IMR-90 (cell line): ENCODE measurements around the gene LBHD2.

ENCODE experiments used
- CTCF ChIP-seq: conservative IDR thresholded peaks from 2 replicates; pipeline ENCODE4 v1.5.1; 2012; ENCODE audit warnings: mild to moderate bottlenecking, low read depth, low read length, improper control_type of control experiment
- ELK1 ChIP-seq: fragments of 150-350 bp; IDR thresholded peaks from 2 replicates; pipeline ENCODE4 v1.6.1; 2016; ENCODE audit warnings: low read depth, mild to moderate bottlenecking, low read length, moderate library complexity, borderline replicate concordance
- FOS ChIP-seq: fragments of 150-350 bp; IDR thresholded peaks from 2 replicates; pipeline ENCODE4 v1.6.1; 2016; ENCODE audit warnings: low read depth, low read length
- MAFK ChIP-seq: IDR thresholded peaks from 2 replicates; pipeline ENCODE4 v1.6.1; 2012; ENCODE audit warnings: low read depth, low read length, improper control_type of control experiment
- MAZ ChIP-seq: IDR thresholded peaks from 2 replicates; pipeline ENCODE4 v1.6.1; 2012; ENCODE audit warnings: low read depth, mild to moderate bottlenecking, low read length, improper control_type of control experiment, moderate library complexity, borderline replicate concordance
- MXI1 ChIP-seq: IDR thresholded peaks from 2 replicates; pipeline ENCODE4 v1.6.1; 2012; ENCODE audit warnings: low read depth, mild to moderate bottlenecking, low read length, moderate library complexity, borderline replicate concordance
- POLR2A ChIP-seq: IDR thresholded peaks from 2 replicates; pipeline ENCODE4 v1.6.1; 2012; ENCODE audit warnings: mild to moderate bottlenecking, low read depth, low read length
- RAD21 ChIP-seq: IDR thresholded peaks from 2 replicates; pipeline ENCODE4 v1.6.1; 2012; ENCODE audit warnings: low read length, improper control_type of control experiment
- RCOR1 ChIP-seq: IDR thresholded peaks from 2 replicates; pipeline ENCODE4 v1.6.1; 2012; ENCODE audit warnings: mild to moderate bottlenecking, low read length, improper control_type of control experiment; ENCODE audit not compliant: insufficient replicate concordance
- RFX5 ChIP-seq: IDR thresholded peaks from 2 replicates; pipeline ENCODE4 v1.8.0; 2012; ENCODE audit warnings: low read depth, mild to moderate bottlenecking, low read length, moderate library complexity
- SMC3 ChIP-seq: fragments of 150-350 bp; IDR thresholded peaks from 2 replicates; pipeline ENCODE4 v1.6.1; 2016; ENCODE audit warnings: low read depth, mild to moderate bottlenecking, antibody characterized with exemption, low read length, moderate library complexity
- USF2 ChIP-seq: fragments of 150-350 bp; IDR thresholded peaks from 2 replicates; pipeline ENCODE4 v1.6.1; 2017; ENCODE audit warnings: mild to moderate bottlenecking, antibody characterized with exemption, low read length, low read depth

GRCh38 chr14:103050935-103051334 is 33.1 kb upstream of the LBHD2 start:
- TF ChIP-seq MAFK (no peak), RFX5 (no peak), CTCF (no peak), FOS (no peak), POLR2A (no peak), MAZ (no peak), USF2 (no peak), RCOR1 (no peak), MXI1 (no peak), RAD21 (no peak), ELK1 (no peak), SMC3 (no peak)
